ENCODE measurements around the gene ANXA11.
"Not testable (repeated sequence)": the region's sequence is repeated elsewhere in the genome, so short reads cannot be mapped to it uniquely, and the experiment has no call there.

The ANXA11 gene

GRCh38 chr10:80207768-80208370, 2.5 kb upstream of the ANXA11 start:
- no peak for DNase-seq

DNA sequence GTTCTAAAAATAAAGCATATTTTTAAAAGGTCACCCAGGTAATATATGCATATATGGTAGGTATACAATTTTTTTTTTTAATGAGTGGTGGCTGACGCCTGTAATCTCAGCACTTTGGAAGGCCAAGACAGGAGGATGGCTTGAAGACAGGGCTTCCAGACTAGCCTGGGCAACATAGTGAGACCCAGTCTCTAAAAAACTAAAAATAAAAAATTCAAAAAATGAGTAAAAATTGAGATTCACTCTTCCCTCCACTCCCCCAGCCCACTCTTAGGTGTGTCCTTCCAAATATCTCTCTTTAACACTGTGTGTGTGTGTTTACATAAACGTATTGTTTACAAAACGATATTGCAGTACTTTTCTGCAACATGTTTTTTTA, 929 bp upstream of the ANXA11 start:
- no peak for DNase-seq

DNA sequence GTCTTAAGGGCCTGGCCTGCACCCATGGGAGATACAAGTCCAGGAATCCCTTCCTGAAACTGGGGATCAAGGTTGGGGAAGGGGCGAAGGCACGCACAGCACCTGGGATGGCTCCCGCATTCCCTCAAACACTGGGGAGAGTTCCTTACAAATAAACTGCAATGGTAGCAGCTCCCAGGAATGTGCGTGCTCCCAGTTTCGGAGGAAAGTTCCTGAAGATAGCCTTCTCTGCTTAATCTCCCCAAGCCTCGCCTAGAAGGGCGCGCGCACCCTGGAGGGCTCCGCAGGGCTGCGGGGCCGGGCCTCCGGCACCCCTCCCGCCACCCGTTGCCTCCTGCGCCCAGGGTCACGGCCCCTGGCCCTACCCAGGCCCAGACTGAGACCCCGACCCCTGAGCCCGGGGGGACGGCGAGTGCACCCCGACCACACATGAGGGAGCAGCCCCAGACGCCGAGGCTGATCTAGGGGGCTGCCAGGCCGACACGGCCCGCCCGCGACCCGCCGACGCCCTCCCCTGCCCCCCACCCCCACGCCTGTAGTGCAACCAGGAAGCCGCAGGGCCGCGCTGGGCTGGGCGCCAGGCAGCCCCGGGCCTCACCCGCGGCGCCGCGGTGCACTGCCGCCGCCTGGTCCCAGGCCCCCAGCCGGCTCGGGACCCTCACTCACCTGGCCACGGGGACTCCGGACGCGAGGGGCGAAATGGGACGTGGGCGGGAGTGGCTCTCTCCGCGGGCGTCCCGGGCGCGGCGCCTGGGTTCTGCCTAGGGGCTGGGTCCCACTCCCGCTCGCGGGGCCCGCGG, 460 bp downstream of the ANXA11 start:
- DNase-seq = peak in 1 of 2 experiments; percentile 37

DNA sequence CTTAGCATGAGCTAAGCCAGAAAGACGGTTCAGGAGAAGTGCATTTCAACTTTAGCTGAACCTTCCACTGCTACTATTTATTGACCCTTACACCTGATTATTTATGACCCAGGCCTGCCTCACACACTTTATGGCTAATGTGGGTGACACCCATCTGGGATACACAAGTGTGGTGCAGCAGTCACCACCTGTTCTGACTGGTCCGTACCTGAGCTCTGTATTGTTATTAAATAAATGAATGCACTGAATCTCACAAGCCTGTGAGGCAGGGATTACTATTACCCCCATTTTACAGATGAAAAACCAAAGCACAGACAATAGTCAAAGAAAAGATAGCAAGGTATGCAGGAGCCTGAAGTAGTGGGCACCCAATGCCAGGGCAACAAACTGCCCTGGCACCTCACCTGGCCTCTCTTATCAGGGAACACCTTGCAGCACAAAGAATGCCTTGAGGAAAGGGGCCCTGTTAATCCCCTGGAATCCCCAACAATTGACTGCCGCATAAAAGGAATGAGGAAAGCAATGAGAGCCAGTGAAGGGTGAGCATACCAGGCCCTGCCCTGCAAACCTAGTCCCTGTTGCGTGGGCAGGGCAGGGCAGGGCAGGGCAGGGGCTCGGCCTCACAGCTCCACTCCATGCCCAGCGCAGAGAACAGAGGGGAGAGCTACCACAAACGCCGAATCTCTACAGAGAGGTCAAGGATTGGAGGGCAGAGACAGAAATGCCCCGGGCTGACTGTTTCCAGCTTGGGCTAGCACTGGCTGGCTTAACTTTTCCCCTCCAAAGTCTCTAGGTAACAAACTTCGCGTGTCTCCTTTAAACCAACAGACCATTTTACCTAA, 1.3 kb downstream of the ANXA11 start:
- peak in 1 of 2 experiments; percentile 38 for DNase-seq

- peak; percentile 69 to 79 for DNase-seq
These were observed 2.2 kb downstream of the ANXA11 start for GRCh38 chr10:80202934-80203834.

DNA sequence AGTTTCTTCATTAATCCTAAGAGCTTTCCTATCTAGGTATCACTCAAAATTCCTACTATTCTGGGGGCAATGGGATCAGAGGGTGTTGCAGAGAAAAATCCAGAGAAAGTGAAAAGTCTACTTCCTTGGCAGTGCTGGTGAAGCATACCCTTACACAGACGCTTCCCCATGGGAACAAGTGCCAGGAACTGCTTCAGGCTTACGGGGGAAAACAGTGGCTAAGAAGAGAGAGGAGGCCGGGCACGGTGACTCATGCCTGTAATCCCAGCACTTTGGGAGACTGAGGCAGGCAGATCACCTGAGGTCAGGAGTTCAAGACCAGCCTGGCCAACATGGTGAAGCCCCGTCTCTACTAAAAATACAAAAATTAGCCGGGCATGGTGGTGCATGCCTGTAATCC, 2.8 kb downstream of the ANXA11 start:
- DNase-seq = not testable (repeated sequence)

DNA sequence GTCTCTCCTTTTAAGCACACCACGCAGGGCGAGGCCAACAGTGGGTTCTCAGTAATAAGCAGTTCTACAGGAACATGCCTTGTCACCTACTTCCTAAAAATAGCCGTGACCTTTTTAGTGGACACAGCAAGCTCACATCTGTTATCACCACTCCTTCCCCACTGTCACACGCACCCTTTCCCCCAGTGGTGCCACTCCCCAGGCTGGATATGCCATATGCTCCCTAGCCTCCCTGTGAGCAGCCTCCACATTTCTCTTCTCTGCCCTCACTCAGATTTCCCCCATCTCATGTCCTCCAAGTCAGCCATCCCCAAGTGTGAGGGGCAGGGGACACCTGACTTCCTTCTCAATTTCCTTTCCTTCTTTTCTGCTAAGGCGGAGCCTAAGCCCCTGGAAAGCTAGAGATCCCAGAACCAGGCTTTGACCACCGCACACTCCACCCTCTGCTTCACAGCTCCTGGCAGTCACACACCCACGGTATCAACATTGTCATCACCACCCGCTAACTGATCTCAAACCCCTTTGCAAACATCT, 3.7 kb downstream of the ANXA11 start:
- no peak for DNase-seq

DNA sequence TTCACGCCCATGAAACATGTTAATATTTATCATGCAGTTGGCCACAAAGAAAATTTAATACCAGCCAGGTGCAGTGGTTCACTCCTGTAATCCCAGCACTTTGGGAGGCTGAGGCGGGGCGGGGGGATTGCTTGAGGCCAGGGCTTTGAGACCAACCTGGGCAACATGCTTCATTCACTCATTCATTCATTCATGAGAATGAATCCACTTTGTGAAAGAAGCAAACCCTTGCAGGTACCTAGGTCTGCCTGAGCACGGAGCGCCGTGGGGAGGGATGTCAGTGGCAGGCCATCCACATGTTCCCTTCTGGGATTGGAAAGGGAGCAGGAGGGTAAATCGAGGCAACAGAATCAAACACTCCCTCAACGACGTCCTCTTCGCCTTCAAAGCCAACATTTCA, 4.7 kb downstream of the ANXA11 start:
- DNase-seq = no peak

GRCh38 chr10:80200259-80200658, 5.1 kb downstream of the ANXA11 start:
- DNase-seq = no peak

DNA sequence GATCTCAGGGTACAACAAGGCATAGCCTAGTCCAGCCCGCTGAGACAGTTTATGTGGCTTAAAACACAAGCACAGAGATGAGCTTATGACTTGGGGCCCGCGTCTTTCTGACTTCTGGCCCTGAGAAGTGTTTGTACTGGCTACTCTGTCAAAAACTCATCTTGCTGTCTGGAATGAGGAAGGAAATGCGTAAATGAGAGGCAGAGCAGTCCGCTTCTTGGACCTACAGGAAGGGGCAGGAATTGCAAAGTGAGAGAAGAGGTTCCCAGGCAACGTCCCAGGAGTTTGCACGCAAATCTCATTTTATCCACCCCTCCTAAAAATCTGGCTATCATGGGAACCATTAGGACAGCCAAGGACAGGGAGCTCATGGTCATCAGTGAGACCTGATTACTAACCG, 5.5 kb downstream of the ANXA11 start:
- DNase-seq = no peak

GRCh38 chr10:80197972-80198916, 7.1 kb downstream of the ANXA11 start:
- DNase-seq = no peak

- DNase-seq = no peak
These were observed 8.4 kb downstream of the ANXA11 start for GRCh38 chr10:80196950-80197315.

DNA sequence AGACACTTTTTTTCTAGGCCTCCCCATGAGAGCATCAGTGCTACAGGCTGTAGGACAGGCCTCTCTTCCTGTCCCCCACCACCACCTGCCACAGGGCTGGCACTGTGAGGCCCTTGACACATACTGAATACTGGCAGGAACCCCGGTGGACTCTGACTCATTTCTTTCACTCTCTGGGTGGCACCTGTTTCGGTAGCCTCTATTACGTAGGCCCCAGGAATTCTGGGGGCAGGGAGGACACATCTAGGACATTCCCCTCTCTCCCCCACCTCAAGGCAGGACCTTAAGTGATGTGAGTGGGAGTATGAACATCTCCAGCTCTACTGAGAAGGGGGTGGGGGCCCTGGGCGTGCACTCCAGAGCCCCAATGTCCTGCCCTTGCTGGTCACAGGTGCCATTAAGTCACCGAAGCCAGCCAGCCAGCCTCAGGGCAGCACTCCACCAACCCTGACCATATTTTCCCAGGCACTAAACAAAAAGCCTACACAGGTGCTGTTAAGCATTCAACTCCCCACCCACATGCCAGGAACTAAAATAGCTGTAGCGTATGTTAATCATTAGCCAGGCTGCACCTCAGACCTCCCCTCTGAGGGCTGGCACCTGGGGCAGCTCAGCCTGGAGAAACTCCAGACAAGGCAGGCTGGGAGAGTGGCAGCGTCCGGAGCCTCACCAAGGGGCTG, 8.9 kb downstream of the ANXA11 start:
- DNase-seq = peak; percentile 71 to 82

DNA sequence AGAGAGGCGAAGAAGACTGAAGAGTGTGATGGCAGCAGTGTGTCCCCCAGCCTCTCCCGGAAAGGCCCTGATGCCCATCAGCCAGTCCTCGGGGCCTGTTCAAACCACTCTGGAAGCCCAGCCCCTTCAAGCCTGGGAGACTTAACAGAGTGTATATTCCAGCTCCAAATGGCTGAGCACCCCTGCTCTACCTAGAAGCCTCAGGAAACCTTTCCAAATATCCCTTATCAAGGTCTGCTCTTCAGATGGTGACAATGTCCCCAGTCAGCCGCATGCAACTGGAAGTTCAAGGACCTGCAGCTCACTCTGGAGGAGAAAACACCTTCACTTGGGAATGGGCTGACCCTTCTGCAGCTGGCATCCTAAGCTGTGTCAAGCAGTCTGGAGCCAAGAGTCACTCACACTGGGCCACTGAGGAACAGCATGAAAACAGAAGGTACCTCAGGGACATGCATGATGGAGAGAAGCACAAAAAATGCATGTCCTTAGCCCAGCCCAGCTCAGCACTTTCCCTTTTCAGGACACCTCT, 10.2 kb downstream of the ANXA11 start:
- DNase-seq = no peak

- DNase-seq = no peak
These were observed 10.8 kb downstream of the ANXA11 start for GRCh38 chr10:80194373-80195045.

DNA sequence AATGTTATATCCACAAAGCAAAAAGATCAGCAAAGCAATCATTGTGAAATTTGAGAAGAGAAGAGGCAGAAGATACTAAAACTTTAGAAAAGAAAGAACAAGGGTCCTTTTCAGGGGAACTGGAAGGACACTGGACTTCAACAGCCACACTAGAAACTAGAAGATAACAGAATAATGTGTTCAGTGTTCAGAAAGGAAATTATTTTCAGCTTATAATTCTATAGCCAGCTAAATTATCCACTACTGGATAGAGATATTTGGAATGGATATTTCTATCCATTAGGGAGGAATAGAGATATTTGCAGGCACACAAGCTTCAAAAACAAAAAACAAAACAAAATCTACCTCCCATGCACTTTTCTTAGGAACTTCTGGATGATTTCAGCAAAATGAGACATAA, 12.8 kb downstream of the ANXA11 start:
- DNase-seq = no peak

DNA sequence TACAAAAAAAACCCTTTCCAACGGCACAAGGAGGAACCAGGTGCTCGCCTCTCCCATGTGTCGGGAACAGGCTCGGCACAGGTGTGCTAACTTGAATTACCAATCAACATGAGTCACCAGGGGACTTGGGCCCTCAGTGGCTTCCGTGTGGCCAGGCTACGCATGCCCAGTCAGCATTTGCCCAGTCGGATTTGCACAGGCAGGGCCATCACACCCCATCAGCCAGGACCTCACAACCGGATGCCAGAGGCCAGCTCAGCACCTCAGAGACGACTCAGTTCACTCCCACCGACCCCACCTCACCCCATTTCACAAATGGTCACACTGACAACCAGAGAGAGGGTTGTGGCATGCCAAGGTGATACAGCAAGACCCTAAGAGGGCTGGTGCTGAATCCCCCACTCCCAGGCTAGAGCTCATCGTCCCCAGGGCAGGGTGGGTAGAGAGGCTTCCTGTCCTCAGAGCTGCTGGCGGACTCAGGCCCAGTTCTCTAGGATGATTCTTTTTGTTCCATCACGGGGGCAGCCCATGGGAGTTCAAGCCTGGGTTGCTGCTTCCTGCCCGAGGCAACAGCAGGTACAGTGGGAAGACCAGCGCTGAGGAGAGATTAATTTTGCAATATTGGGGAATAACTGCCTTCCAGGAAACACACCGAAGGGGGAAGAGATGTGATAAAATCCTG, 13.6 kb downstream of the ANXA11 start:
- DNase-seq = no peak

GRCh38 chr10:80188713-80189112, 16.6 kb downstream of the ANXA11 start:
- no peak for DNase-seq

Measured in activated CD4-positive, alpha-beta T cell treated with anti-CD3 and anti-CD28 coated beads, Interleukin-2, amount 50 U/mL, for 48 hours (primary cell).